ENCODE measurements around the gene ENPP3.
A peak's percentile ranks its signal among the peaks of the same experiment; 100 is the strongest.

ENPP3 gene

DNA sequence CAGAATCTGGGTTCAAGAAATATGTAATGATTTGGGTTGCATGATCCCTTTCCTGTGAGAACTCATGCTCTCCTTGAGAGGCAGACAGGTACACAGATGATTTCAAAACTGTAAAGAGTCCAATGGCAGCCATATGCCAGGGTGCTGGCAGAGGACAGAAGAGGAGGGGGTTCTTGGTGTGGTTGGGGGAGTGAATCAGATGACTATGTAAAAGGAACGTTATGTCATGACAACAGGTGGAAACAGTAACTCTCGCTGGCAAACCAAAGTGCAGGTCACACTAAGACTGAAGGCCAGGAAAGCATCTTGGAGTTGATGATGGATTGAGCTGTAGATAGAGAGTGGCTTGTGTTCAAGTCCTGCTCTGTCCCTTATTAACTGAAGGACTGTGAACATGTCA lies 43.8 kb downstream of the ENPP3 start:
- H3K36me3 ChIP-seq (ENCODE audit: control insufficient read depth in 2 of 2, insufficient read depth in 1 of 2, low read length in 2 of 2): no peaks in the 10 kb centered on the region
- ChIA-PET CTCF (no interaction called here), POLR2A (no interaction called here)
- H3K4me1 ChIP-seq (ENCODE audit: control insufficient read depth, insufficient read depth, low read length): no peaks in the 10 kb centered on the region
- TF ChIP-seq KLF7 (tag by site-specific recombination; IDR thresholded peaks at IDR 0.05; ENCODE audit: borderline replicate concordance): no peak
- no peak for TF ChIP-seq ZNF121 (tag by site-specific recombination; IDR thresholded peaks at IDR 0.05)
- no peak for TF ChIP-seq WT1 (tag by site-specific recombination; IDR thresholded peaks at IDR 0.05)
- no peak overlapping the region for H3K27ac ChIP-seq (ENCODE audit: extremely low read depth, low read depth, low read length)
- no peak overlapping the region for H3K4me3 ChIP-seq (ENCODE audit: low read depth, low read length)
- H3K9me3 ChIP-seq (ENCODE audit: control insufficient read depth, insufficient read depth, low read depth, low read length): no peaks in the 10 kb centered on the region

DNA sequence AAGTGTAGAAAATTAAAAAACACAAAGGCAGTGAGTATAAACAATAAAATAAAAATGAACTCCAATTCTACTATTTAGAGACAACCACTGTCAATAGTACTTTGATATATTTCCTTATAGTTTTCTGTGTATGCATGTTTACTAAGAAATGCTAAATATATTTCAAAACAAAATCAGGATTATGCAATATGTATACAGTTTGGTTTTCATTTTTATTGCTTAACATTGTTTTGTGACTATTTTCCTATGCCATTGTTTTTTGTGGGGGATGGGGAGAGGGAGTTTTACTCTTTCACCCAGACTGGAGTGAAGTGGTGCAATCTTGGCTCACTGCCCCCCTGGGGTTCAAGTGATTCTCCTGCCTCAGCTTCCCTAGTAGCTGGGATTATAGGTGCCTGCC lies 44.5 kb downstream of the ENPP3 start:
- H3K4me3 ChIP-seq (ENCODE audit: low read depth, low read length): no peak overlapping the region
- ChIA-PET POLR2A (no interaction called here), CTCF (interaction anchor here (1.3 kb wide), 1 partner anchor 13 kb away, joined by 4 read pairs; no protein-coding TSS in a partner anchor)
- no peak for TF ChIP-seq ZNF391 (tag by site-specific recombination; IDR thresholded peaks at IDR 0.05; ENCODE audit: borderline replicate concordance, low read depth)
- no peak for TF ChIP-seq ZBTB7A (tag by site-specific recombination; IDR thresholded peaks at IDR 0.05; ENCODE audit: low read depth)
- TF ChIP-seq, protein P1, sequence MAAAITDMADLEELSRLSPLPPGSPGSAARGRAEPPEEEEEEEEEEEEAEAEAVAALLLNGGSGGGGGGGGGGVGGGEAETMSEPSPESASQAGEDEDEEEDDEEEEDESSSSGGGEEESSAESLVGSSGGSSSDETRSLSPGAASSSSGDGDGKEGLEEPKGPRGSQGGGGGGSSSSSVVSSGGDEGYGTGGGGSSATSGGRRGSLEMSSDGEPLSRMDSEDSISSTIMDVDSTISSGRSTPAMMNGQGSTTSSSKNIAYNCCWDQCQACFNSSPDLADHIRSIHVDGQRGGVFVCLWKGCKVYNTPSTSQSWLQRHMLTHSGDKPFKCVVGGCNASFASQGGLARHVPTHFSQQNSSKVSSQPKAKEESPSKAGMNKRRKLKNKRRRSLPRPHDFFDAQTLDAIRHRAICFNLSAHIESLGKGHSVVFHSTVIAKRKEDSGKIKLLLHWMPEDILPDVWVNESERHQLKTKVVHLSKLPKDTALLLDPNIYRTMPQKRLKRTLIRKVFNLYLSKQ (tag by site-specific recombination; IDR thresholded peaks at IDR 0.05; ENCODE audit: borderline replicate concordance): no peak
- no peaks in the 10 kb centered on the region for H3K4me1 ChIP-seq (ENCODE audit: control insufficient read depth, insufficient read depth, low read length)
- H3K27ac ChIP-seq (ENCODE audit: extremely low read depth, low read depth, low read length): no peak overlapping the region
- no peaks in the 10 kb centered on the region for H3K36me3 ChIP-seq (ENCODE audit: control insufficient read depth in 2 of 2, insufficient read depth in 1 of 2, low read length in 2 of 2)
- H3K9me3 ChIP-seq (ENCODE audit: control insufficient read depth, insufficient read depth, low read depth, low read length): no peaks in the 10 kb centered on the region

DNA sequence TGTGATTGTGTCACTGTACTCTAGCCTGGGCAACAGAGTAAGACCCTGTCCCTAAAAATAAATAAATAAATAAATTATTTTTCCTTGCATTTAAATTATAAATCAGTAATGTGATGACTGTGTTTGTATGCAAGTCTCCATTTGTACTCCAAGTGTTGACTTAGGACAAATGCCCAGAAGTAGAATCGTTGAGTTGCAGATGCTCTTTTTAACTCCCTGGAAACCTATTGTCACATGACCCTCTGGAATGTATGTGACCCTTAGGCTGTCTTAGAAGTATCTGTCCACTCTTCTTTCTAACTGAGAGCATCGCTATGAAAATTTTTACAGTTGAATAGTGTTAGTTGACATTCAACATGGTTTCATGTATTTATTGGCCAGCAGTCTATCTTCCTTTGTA lies 45.3 kb downstream of the ENPP3 start:
- no peak overlapping the region for H3K27ac ChIP-seq (ENCODE audit: extremely low read depth, low read depth, low read length)
- ChIA-PET POLR2A (no interaction called here), CTCF (interaction anchor here (1.3 kb wide), 1 partner anchor 12 kb away, joined by 4 read pairs; no protein-coding TSS in a partner anchor)
- no peak for TF ChIP-seq ZNF548 (tag by site-specific recombination; IDR thresholded peaks at IDR 0.05)
- no peak for TF ChIP-seq ZNF354C (tag by site-specific recombination; IDR thresholded peaks at IDR 0.05; ENCODE audit: borderline replicate concordance, low read depth)
- TF ChIP-seq FEZF1 (tag by site-specific recombination; IDR thresholded peaks at IDR 0.05): 0 out of 2 replicates have a peak, but pooled peaks have one; percentile 23
- TF ChIP-seq ZNF433 (tag by site-specific recombination; IDR thresholded peaks at IDR 0.05; ENCODE audit: low read depth): no peak
- TF ChIP-seq ZNF514 (tag by site-specific recombination; IDR thresholded peaks at IDR 0.05): no peak
- no peak overlapping the region for H3K4me3 ChIP-seq (ENCODE audit: low read depth, low read length)
- no peaks in the 10 kb centered on the region for H3K4me1 ChIP-seq (ENCODE audit: control insufficient read depth, insufficient read depth, low read length)
- no peaks in the 10 kb centered on the region for H3K9me3 ChIP-seq (ENCODE audit: control insufficient read depth, insufficient read depth, low read depth, low read length)
- H3K36me3 ChIP-seq (ENCODE audit: control insufficient read depth in 2 of 2, insufficient read depth in 1 of 2, low read length in 2 of 2): no peaks in the 10 kb centered on the region

DNA sequence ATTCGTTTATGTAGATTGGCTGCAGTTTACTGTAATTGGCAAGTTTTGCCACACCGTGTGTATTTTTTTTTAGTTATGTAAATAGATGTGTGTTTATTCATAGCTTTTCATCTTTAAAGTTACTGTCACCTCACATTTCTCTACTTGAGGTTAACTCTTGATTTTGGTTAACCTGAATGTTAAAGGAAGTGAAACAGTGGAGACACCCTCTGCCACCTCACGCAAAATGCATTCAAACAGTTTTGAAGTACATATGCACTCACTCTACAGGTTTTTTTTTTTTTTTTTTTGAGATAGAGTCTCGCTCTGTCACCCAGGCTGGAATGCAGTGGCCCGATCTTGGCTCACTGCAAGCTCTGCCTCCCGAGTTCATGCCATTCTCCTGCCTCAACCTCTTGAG lies 46.4 kb downstream of the ENPP3 start:
- H3K4me3 ChIP-seq (ENCODE audit: low read depth, low read length): no peak overlapping the region
- ChIA-PET CTCF (interaction anchor here (0.7 kb wide), 1 partner anchor 205 kb away, joined by 3 read pairs; no protein-coding TSS in a partner anchor), POLR2A (no interaction called here)
- no peaks in the 10 kb centered on the region for H3K9me3 ChIP-seq (ENCODE audit: control insufficient read depth, insufficient read depth, low read depth, low read length)
- no peaks in the 10 kb centered on the region for H3K36me3 ChIP-seq (ENCODE audit: control insufficient read depth in 2 of 2, insufficient read depth in 1 of 2, low read length in 2 of 2)
- H3K27ac ChIP-seq (ENCODE audit: extremely low read depth, low read depth, low read length): no peak overlapping the region
- no peaks in the 10 kb centered on the region for H3K4me1 ChIP-seq (ENCODE audit: control insufficient read depth, insufficient read depth, low read length)
- TF ChIP-seq, protein P2, sequence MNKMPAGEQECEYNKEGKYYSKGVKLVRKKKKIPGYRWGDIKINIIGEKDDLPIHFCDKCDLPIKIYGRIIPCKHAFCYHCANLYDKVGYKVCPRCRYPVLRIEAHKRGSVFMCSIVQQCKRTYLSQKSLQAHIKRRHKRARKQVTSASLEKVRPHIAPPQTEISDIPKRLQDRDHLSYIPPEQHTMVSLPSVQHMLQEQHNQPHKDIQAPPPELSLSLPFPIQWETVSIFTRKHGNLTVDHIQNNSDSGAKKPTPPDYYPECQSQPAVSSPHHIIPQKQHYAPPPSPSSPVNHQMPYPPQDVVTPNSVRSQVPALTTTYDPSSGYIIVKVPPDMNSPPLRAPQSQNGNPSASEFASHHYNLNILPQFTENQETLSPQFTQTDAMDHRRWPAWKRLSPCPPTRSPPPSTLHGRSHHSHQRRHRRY (tag by site-specific recombination; IDR thresholded peaks at IDR 0.05): no peak
- TF ChIP-seq ZNF596 (tag by site-specific recombination; IDR thresholded peaks at IDR 0.05) (no peak), ZNF404 (tag by site-specific recombination; IDR thresholded peaks at IDR 0.05) (no peak)
- TF ChIP-seq, protein P3, sequence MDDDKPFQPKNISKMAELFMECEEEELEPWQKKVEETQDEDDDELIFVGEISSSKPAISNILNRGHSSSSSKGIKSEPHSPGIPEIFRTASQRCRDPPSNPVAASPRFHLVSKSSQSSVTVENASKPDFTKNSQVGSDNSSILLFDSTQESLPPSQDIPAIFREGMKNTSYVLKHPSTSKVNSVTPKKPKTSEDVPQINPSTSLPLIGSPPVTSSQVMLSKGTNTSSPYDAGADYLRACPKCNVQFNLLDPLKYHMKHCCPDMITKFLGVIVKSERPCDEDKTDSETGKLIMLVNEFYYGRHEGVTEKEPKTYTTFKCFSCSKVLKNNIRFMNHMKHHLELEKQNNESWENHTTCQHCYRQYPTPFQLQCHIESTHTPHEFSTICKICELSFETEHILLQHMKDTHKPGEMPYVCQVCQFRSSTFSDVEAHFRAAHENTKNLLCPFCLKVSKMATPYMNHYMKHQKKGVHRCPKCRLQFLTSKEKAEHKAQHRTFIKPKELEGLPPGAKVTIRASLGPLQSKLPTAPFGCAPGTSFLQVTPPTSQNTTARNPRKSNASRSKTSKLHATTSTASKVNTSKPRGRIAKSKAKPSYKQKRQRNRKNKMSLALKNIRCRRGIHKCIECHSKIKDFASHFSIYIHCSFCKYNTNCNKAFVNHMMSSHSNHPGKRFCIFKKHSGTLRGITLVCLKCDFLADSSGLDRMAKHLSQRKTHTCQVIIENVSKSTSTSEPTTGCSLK (tag by site-specific recombination; IDR thresholded peaks at IDR 0.05): no peak
- TF ChIP-seq, protein P4, sequence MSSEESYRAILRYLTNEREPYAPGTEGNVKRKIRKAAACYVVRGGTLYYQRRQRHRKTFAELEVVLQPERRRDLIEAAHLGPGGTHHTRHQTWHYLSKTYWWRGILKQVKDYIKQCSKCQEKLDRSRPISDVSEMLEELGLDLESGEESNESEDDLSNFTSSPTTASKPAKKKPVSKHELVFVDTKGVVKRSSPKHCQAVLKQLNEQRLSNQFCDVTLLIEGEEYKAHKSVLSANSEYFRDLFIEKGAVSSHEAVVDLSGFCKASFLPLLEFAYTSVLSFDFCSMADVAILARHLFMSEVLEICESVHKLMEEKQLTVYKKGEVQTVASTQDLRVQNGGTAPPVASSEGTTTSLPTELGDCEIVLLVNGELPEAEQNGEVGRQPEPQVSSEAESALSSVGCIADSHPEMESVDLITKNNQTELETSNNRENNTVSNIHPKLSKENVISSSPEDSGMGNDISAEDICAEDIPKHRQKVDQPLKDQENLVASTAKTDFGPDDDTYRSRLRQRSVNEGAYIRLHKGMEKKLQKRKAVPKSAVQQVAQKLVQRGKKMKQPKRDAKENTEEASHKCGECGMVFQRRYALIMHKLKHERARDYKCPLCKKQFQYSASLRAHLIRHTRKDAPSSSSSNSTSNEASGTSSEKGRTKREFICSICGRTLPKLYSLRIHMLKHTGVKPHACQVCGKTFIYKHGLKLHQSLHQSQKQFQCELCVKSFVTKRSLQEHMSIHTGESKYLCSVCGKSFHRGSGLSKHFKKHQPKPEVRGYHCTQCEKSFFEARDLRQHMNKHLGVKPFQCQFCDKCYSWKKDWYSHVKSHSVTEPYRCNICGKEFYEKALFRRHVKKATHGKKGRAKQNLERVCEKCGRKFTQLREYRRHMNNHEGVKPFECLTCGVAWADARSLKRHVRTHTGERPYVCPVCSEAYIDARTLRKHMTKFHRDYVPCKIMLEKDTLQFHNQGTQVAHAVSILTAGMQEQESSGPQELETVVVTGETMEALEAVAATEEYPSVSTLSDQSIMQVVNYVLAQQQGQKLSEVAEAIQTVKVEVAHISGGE (tag by site-specific recombination; conservative IDR thresholded peaks at IDR 0.05; ENCODE audit: low read depth): no peak
- TF ChIP-seq, protein P5, sequence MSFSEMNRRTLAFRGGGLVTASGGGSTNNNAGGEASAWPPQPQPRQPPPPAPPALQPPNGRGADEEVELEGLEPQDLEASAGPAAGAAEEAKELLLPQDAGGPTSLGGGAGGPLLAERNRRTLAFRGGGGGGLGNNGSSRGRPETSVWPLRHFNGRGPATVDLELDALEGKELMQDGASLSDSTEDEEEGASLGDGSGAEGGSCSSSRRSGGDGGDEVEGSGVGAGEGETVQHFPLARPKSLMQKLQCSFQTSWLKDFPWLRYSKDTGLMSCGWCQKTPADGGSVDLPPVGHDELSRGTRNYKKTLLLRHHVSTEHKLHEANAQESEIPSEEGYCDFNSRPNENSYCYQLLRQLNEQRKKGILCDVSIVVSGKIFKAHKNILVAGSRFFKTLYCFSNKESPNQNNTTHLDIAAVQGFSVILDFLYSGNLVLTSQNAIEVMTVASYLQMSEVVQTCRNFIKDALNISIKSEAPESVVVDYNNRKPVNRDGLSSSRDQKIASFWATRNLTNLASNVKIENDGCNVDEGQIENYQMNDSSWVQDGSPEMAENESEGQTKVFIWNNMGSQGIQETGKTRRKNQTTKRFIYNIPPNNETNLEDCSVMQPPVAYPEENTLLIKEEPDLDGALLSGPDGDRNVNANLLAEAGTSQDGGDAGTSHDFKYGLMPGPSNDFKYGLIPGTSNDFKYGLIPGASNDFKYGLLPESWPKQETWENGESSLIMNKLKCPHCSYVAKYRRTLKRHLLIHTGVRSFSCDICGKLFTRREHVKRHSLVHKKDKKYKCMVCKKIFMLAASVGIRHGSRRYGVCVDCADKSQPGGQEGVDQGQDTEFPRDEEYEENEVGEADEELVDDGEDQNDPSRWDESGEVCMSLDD (tag by site-specific recombination; IDR thresholded peaks at IDR 0.05): no peak
